Keratinocyte (primary cell): ENCODE results near the gene CDK14.

Experiments used
- EZH2 ChIP-seq: IDR thresholded peaks from one replicate; pipeline ENCODE4 v1.6.1; 2012; ENCODE audit warnings: inconsistent platforms, mild to moderate bottlenecking, low read length, moderate library complexity
- TF ChIP-seq, protein P1 (sequence below), 3 experiments: IDR thresholded peaks in 1 of 3; conservative IDR thresholded peaks in 1 of 3; optimal IDR thresholded peaks in 1 of 3; 2 replicates in 2 of 3; 3 replicates in 1 of 3; pipeline versions ENCODE3 to v1.5.1; 2011; ENCODE audit warnings: low read length in 3 of 3, mild to moderate bottlenecking in 3 of 3, moderate library complexity in 2 of 3, control low read depth in 1 of 3, inconsistent platforms in 1 of 3; ENCODE audit not compliant: insufficient read depth in 2 of 3; ENCODE audit errors: extremely low read depth in 1 of 3

DNA sequence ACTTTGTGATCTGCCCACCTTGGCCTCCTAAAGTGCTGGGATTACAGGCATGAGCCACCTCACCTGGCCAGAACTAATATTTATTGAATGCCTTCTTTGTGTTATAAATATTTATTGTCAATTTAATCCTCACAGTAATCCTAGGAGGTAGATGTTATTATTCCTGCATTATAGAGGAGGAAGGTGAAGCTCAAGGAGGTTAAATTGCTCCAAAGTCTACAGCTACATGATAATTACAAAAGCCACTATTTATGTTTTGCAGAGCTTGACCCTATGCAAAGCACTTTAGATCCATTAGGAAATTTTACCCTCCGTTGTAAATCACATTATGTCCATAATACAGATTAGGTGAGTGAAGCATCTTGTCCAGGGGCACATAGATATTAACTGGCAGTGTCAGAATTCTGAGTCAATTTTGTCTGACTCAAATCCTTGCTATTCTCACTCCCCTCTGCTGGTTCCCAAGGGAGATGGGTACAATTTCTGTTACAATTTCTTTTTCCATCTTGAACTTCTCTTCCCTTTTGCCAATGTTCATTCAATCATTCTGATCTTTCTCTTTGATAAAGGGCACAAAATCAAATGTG, 25.7 kb upstream of the CDK14 start:
- TF ChIP-seq, protein P1, sequence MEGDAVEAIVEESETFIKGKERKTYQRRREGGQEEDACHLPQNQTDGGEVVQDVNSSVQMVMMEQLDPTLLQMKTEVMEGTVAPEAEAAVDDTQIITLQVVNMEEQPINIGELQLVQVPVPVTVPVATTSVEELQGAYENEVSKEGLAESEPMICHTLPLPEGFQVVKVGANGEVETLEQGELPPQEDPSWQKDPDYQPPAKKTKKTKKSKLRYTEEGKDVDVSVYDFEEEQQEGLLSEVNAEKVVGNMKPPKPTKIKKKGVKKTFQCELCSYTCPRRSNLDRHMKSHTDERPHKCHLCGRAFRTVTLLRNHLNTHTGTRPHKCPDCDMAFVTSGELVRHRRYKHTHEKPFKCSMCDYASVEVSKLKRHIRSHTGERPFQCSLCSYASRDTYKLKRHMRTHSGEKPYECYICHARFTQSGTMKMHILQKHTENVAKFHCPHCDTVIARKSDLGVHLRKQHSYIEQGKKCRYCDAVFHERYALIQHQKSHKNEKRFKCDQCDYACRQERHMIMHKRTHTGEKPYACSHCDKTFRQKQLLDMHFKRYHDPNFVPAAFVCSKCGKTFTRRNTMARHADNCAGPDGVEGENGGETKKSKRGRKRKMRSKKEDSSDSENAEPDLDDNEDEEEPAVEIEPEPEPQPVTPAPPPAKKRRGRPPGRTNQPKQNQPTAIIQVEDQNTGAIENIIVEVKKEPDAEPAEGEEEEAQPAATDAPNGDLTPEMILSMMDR (optimal IDR thresholded peaks at IDR 0.05 in 1 of 3, IDR thresholded peaks at IDR 0.05 in 1 of 3, conservative IDR thresholded peaks at IDR 0.05 in 1 of 3; ENCODE audit: extremely low read depth in 1 of 3, insufficient read depth in 2 of 3, low read length in 3 of 3), result no peak
- TF ChIP-seq EZH2, result no peak
